NK-92 (cell line): ENCODE measurements around the gene ATP5PO.

ENCODE experiments used
- DNase-seq: peaks from one replicate; lab custom pipeline; 2025; ENCODE audit not compliant: unreplicated experiment; lab: John Stamatoyannopoulos, UW

Gene ATP5PO

GRCh38 chr21:33901412-33902288 lies 14.0 kb downstream of the ATP5PO start:
- no peak for DNase-seq

- DNase-seq: no peak
Observed at GRCh38 chr21:33899199-33899598, 16.4 kb downstream of the ATP5PO start.

GRCh38 chr21:33898586-33898985 lies 17.0 kb downstream of the ATP5PO start:
- no peak for DNase-seq

GRCh38 chr21:33897739-33898138 lies 17.9 kb downstream of the ATP5PO start:
- DNase-seq: no peak

DNA sequence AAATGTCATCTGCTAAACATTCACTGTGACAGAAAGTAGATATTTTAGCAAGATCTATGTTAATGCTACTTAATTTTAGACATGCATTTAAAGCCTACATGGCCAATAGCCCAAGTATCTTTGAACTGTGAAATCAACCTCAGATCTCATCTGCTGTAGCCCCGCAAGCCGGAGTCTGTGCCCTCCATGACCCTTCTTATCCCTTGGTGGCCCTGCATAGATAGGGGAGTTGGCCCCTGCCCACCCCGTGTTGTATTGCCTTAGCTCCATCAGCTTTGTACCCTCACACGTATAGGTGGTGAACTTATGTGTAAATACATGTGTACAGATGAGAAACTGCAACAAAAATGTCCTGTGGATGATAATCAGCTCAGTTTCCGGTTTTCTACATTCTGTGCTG lies 18.5 kb downstream of the ATP5PO start:
- DNase-seq: no peak

DNA sequence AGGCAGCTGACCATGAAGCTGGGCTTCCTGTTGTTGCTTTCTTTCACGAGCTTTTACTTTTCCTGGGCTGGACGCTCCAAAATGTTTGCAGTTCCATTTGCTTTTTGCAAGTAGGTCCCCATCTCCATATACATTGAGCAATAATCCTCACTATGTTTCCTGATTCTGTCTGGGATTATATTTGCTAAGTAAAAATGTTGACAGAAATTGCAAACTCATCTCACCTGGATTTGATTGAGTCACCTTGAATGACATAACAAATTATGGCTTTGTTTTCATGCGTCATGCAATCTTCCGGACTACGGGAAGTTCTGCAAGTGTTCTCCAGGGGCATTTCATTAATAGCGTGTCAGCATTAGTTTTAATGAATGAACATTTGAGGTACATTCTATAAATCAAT lies 18.9 kb downstream of the ATP5PO start:
- DNase-seq: no peak

DNA sequence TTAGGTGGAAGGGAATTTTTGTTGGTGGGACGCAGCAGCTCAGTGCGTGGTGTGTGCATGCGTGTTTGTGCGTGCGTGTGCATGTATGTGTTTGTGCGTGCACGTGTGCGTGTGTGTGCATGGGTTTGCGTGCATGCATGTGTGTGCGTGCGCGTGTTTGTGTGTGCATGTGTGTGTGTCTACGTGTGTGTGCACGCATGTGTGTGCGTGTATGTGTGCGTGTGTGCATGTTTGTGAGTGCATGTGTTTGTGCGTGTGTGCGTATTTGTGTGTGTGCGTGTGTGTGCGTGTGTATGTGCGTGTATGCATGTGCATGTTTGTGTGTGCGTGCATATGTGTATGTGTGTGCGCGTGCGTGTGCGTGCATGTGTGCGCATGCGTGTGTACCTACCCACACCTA lies 20.2 kb downstream of the ATP5PO start:
- DNase-seq: no peak

DNA sequence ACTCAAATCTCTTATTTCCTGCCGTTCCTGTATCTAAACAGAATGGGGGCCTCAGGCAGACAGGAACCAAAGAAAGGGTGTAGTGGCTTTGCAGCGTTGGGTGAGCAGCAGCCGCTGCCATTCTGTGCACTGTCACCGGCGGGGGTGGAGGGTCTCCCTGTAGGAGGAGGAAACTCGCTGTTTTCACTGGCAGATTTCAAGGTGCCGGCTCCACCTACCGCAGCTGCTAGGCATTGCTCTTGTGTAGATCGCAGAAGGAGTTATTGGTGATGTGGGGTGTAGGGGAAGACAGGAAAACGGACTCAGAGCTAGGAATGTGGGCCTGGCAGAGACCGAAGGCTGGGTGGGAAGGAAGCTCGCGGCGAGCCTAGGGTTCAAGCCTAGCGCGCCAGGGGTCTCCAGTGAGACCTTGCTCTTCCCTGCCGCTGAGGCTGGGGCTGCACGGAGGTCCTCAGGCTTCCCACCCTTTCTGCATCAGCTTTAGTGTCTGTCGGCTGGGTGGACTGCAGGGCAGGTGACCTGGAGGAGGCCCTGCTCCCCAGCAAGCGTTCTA lies 20.8 kb downstream of the ATP5PO start:
- DNase-seq: no peak

- no peak for DNase-seq
Observed at GRCh38 chr21:33893917-33894316, 21.7 kb downstream of the ATP5PO start.

DNA sequence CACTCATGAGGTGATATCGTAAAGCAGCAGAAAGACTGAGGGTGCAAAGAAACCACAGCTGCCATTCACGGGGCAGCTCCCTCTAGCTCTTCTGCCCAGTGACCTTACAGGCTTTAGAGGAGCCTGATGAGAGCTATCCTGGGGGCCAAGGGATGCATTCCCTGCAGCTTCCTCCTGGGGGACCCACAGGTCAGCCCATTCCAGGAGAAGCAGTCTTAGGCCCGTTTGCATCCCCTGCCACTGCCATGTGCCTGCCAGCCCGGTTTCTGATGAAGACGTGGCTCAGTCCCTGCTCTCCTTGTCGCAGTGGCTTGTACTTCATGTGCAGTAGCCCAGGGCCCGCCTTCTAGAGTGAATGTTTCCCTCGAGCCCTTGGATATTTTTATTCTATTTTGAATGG lies 22.8 kb downstream of the ATP5PO start:
- DNase-seq: no peak

DNA sequence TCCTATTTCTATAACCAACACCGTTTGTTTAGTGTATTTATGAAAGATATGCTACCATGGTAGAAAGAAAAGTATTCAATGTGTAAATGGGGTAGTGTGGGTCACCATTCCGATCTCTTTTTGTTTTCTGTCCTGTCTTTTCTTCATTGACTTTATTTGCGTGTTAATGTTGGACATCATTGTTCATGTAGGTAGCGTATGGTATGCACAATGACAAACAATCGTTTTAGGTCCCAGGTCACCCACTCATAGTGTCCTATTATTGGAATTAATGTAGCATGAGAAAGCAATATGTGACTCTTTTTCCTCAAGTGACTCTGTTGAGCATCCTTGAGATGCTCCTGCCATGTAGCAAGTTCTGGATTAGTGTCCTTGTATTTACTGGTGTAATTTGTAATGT lies 25.4 kb downstream of the ATP5PO start:
- DNase-seq: no peak

DNA sequence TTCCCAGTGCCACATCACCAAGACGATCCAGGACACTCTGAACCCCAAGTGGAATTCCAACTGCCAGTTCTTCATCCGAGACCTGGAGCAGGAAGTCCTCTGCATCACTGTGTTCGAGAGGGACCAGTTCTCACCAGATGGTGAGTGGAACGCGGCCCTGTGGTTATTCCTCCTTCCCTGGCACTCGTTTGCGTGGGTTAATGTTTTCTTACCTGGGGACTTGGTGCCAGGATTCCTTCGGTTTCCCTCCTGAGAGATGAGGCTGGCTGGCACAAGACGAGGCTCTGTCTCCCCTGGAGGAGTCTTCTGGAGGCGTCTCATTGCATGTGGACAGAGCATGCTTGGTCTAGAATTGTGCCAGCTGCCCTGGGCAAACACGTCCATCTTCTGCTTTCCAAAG lies 29.3 kb downstream of the ATP5PO start:
- DNase-seq: no peak

DNA sequence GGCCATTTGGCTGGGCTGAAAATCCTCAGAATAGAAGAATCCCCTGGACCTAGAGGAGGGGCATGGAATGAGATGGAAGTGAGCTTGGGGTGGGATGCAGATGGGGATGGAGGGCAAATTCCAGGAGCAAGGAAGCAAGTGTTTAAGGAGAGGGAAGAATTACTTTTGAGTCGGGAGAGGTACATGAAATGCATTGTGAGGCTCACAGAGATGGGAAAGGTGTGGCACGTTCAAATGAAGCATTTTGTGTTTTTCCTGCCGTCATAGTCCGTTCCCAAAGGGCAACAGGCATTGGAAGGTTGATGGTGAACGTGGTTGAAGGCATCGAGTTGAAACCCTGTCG lies 30.5 kb downstream of the ATP5PO start:
- no peak for DNase-seq

DNA sequence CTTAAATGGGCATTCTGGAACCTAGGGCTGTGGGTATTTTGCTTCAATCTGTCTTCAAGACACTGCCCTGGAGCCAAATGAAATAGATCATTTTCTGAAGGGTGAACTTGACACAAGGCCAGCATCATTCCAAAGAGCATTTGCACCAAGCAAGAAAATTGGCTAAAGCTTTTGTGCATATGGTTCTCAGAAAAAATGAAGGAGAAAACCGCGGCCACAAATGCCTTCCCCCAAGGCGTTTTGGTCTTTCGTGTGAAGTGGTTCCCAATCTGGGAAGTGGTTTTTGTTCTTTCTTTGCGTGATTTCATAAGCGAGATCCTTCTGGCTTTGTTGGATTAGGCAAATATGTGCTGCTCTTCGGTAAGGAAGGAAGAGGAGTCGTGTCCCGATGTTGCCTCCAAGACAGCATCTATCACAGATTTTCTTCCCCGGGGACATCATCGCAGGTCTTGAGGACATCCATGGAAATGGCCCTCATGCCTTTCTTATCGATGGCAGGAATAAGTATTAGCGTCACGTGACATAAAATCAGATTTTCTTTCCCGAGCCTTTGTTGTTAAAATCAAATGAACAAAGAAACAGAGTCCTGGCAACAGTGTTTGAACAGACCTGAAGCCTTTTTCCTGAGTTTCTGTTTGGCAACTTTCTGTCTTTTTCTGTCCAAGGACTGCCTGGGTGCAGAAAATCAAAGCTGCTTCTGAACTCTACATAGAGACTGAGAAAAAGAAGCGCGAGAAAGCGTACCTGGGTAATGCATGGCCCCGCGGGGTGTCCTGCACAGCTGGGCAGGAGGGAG lies 31.0 kb downstream of the ATP5PO start:
- DNase-seq: no peak

DNA sequence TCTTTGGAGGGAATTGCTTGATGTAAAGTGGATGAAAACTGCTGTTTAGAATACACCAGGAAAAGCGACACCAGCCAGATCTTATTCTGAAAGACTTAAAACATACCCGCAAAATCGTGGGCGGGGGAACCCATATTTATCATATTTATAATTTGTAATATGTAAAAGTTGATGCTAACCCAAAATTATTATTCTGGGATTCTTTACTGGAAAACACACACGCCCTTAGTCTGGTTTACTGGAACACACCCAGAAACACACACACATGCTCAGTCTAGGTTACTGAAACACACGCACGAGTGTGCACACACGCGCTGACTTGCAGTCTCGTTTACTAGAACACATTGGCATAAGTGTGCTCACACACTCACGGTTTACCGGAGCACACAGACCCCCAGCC lies 32.5 kb downstream of the ATP5PO start:
- no peak for DNase-seq

- DNase-seq: no peak
Observed at GRCh38 chr21:33881689-33882440, 33.7 kb downstream of the ATP5PO start.

DNA sequence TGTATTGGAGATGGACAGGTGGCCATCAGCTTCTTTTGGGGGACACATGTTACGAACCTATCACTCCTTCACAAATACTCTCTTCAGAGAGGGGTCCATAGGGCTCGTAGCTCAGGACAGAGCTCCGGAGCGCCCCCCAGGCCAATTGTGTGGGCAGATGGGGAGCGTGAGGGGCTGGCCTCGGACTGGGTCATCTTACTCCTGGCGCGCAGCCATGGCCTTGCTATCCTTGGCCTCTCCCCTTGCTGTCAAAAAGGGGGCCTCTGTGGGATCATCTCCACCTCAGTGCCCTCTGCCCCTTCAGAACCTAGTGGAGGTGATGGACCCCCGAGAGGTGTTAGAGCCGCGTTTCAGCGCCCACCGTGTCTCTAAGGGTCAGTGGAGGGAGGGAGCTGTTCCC lies 35.0 kb downstream of the ATP5PO start:
- no peak for DNase-seq

DNA sequence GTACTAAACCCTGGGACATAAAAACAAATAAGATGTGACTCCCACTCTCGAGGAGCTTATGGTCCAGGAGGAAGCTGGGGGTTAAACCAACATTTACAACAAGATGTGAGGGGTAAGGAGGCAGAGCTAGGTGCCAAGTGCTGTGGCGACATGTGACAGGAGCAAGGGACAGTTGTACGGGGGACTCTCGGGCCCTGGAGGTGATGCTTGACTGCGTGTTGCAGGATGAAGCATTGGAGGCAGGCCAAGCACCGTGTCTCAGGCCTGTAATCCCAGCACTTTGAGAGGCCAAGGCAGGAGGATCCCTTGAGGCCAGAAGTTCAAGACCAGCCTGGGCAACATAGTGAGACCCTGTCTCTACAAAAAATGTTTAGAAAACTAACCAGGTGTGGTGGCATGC lies 36.8 kb downstream of the ATP5PO start:
- DNase-seq: no peak

DNA sequence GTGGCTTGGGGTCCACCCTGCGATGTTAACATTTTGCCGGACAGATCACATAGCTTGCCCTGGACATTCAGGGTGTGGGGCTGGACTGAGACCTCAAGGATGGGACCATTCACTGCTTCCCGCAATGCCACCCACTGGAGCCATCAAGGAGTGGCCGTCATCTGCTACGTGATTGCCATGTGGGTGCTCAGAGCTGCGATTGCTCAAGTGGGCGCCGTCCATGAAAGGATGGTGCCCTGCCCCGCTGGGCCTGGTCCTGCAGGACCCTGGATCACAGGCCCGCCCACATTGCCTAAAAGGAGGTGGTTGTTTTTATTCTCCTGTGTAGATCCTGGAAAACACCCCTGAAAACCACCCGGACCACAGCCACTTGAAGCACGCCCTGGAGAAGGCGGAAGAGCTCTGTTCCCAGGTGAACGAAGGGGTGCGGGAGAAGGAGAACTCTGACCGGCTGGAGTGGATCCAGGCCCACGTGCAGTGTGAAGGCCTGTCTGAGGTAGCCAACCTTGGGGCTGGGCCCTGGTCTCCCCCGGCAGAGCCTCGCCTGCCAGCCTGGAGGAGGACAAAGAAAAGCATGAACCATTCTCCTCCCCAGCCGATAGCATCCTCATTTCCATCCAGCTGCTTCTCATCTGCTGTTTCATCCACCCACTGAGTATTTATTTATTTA lies 40.4 kb downstream of the ATP5PO start:
- no peak for DNase-seq

DNA sequence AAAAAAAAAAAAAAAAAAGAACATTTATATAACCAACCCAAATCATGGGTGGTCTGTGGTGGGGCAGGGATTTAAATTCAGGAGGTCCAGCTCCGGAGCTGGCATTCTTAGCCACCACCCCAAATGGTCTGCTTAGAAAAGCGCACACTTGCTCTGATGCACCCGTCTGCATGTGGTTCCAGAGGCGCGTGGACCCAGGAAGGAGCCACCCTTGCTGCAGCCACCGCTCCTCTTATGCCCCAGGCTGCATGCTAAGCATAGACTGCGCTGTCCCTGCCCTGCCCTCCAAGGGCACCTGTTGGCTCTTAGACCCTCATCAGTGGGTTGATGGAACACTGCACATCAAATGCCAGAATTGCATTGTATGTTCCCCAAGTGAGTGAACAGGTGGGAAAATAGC lies 41.4 kb downstream of the ATP5PO start:
- no peak for DNase-seq
